Medulla oblongata (tissue), 1 donor: ENCODE measurements around the gene R3HDM2.

ENCODE experiments used
- DNase-seq: peaks from one replicate; pipeline ENCODE4 v3.0.0-alpha.2; 2015; ENCODE audit errors: extremely low spot score

R3HDM2 gene

DNA sequence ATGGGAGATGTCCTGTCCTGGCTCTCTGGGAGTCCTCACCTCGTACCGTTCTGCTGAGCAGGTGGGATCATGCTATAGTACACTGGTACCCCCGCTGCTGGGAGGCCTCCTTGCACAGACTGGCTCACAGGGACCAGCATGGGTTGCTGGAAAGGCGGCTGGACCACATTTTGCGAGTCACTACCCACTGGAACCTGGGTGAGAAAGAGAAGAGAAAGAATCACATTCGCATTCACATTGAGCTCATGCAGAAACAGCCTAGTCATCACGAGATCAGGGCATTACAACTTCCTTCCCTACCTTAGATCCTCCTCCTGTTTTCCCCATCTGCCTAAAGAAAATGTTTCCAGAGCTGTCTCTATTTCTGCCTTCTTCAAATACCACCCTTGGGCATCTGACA, 162.6 kb downstream of the R3HDM2 start:
- DNase-seq: no peak

DNA sequence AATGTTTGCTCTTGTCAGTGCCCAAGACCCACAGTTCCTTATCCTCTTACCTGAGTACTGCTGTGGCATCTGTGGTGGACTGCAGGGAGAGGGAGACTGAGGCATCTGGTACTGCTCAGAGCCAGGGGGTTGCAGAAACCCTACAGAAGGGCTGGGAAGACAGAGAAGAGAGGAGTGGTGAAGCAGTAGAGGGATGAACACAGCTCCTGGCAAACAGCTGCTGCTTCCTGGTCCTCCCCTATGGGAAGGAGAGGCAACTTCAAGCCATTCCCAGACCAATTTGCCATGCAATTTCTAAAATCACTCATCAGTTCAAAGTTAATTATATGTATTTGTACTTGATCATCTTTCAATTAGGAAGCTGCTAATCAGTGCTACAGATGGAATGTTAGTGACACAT, 164.2 kb downstream of the R3HDM2 start:
- no peak for DNase-seq

DNA sequence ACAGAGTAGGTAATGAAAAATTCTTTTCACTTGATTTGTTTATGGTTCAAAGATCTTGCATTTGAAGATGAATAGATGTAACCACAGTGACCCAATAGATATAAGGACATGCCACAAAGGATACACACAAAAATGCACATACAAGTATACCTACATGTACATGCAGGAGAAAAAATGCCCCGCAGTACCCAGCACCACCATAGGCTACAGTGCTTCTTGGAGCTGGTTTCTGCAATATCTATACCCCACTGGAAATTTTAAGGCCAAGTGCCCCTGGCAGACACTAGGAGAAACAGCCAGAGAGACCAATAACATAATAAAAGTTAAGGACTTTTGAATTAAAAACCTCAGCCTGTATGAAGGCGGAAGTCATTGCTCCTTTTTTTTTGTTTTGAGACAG, 167.7 kb downstream of the R3HDM2 start:
- DNase-seq: no peak

DNA sequence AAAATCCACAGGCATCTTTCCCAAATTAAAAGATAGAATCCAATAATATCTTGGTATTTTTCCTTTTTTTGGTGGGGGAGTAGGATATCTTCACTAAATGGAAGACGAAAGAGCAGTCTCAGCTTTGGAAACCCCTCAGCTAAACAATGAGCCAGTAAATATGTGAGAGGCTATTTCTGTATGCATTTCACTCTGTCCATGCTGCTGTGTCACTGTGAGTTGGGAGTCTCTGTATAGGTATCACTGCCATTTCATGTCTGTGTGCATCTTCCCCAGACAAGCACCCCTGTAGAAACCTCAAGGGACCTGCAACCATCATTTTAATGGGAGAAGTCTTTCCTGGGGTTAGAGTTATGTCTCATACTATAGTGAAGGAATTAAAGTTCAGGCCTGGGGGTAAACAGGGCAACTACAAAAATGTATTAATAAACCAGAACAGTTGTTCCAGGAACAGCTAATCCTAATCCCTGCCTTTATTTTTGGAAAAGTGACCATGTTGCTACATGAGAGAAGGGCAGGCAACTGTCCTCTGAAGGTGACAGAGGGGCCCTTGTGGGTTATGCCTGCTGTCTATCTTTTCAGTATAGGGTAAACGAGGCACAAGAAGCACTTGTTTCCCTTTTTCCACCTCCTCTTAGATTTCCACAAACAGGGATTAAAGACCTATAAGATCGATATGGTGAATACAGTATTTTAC, 168.6 kb downstream of the R3HDM2 start:
- DNase-seq: no peak

DNA sequence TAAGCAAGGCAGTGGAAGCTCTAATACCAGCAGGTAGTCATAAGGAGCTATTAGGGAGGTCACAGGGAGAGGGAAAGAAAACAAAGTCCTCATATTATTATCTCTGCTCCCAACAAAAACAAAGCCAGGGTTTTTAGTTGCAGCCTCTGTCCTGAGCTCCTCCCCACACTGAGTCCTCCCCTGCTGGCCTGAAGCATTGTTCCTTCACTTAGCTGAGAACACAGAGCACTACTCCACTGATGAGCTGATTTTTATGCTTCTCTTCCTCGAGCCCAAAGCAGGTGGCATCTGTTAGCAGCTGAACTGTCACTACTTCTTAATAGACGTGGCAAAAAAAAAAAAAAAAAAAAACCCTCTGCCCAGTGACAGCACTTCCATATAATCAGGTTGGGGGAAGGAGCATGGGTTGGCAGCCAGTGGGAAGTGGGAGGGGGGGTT, 169.4 kb downstream of the R3HDM2 start:
- no peak for DNase-seq

DNA sequence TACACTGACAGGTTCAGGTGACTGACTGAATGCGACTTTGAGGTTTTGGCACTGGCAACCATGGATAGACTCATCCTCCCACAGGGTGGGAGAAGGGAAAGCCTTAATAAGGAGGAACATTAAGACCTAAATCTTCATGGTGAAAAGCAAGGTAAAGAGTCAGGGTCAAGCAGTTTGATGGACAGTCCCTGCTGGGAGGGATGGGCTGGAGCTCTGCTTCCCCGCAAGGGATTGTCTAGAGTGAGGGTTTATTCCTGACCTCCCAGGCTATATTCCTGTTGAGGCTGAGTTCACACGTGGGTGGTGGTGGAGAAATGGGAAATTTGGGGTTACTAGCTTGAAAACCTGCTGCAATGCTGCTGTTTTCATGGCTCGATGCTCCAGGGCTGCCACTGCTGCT, 170.5 kb downstream of the R3HDM2 start:
- DNase-seq: no peak

DNA sequence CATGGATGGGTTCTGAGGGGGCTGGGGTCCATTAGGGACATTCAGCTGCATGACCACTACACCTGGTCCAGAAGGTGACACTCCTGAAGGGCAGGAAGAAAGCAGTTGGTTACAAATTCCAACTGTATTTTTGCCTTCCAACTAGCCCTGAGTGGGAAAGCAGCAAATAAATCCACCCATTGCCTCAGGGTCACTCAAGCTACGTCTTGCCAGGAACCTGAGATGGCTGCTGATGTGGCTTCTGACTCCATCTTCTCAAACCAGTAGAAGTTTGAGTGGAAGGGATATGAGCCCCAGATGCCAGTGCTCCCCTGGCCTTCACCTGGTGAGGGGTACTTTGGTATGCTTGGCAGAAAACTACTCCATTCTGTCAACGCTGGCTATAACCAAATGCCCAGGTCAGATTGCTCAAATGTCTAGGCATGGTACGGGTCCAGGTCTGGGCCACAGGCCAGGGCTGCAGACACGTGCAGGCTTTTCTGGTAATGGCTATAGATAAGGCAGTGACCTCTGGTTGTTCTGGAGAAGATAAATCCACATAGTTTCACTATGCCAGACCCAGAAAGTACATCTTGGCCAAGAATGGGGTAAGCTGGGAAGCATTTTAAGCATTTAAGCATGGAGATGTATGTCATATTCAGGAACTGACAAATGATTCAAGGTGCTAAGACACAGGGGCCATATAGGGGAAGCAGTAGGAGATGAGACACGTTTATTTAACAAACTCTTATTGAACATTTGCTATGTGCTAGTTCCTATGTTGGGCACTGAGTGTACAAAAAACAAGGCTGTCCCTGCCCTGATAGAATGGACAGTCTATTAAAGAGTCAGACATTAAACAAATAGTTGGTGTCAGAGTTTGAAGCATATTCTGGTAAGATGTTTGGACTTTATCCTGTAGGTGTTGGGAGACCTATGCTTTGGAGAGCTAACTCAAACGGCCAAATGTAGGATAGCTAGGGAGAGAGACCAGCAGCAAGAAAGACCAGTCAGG, 171.6 kb downstream of the R3HDM2 start:
- no peak for DNase-seq

DNA sequence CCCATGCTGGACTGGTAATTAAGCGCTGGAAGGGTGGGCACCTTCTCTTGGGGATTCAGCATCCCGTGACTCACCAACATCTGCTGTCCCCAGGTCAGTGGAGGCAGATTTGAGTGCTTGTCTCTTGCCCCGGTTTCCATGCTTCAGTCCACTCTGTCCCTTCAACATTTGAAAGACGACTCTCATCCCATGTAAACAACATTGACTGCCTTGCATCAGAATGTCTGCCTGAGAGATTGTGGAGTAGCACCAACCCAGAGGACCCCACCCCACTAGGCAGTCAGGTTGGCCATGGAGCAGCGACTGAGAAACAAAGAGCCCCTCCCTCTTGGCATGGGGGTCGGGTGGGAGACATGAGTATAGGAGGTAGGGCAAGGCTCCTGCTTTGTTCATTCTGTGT, 174.9 kb downstream of the R3HDM2 start:
- no peak for DNase-seq

DNA sequence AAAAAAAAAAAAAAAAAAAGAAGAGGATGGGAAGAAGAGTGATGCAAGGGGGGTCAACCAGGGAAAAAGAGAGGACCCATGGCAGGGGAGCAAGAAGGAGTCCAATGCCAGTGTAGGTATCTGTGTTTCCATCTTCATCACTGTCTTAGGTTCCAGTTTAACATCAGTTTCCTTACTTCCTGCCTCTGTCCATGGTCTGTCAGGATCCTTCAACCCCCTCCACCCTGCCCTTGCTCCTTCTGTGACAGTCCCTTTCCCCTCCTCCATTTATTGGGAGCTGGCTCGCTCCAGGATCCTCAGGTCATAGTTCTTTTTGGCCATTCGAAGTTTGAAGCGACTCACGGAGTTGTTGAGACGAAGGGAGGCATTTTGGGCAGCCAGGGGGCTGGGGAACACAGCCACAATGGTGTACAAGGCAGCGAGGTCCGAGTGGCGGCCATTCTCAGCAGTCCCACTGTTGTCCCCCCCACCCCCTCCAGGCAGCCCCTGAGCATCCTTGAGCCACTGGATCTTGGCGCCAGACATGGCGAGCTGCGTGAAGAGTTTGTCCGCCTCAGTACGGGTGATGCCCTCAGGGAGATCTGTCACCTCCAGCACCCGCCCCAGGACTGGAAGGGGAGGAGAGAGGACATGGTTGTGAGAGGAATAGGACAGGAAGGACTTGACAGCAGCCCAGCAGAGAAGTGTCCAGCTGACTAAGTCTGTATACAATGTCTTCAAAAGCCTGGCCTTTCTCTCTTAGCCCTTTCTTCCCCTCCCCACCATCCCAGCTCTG, 176.2 kb downstream of the R3HDM2 start:
- no peak for DNase-seq

DNA sequence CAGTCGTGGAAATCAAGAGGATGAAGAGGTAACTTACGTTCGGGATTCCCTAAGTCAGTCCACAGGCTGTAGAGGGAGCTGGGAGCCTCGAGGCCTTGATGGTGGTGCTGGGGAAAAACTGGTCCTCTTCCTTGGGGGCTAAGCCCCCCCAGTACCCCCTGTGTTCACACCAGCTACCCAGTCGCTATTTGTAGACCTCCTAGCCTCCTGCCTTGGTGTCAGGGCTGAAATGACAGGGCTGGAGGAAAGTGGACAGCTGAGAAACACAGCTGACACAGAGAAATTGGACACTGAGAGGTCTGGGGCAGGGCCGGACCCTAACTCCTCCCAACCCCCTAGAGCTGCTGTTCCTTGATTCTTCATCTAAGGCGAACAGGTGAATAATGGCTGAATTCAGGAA, 179.9 kb downstream of the R3HDM2 start, which contains the start of gene STAC3:
Gene STAC3 (minus strand): TSS at position 232 of the 400 bp plus-strand sequence. CDS start 1,551 bp downstream, outside the sequence.
- DNase-seq: no peak

DNA sequence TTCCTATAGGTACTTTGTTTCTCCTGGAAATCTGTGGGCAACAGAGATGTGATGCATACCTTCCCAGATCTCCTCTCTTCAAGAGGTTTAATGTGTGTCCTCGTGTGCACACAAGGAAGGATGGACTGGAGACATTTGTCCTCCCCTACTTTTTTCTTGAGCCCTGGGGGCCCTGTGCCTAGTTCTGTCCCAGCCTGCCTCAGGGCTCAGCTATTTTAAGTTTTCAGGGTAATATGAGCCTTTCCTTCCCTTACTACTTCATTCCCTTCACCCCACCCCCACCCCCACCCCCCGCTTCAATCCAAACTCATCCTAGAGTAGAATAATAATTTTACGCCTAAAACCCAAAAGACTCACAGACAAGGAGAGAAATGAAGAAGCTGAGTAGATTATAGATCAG, 180.3 kb downstream of the R3HDM2 start:
- DNase-seq: no peak

DNA sequence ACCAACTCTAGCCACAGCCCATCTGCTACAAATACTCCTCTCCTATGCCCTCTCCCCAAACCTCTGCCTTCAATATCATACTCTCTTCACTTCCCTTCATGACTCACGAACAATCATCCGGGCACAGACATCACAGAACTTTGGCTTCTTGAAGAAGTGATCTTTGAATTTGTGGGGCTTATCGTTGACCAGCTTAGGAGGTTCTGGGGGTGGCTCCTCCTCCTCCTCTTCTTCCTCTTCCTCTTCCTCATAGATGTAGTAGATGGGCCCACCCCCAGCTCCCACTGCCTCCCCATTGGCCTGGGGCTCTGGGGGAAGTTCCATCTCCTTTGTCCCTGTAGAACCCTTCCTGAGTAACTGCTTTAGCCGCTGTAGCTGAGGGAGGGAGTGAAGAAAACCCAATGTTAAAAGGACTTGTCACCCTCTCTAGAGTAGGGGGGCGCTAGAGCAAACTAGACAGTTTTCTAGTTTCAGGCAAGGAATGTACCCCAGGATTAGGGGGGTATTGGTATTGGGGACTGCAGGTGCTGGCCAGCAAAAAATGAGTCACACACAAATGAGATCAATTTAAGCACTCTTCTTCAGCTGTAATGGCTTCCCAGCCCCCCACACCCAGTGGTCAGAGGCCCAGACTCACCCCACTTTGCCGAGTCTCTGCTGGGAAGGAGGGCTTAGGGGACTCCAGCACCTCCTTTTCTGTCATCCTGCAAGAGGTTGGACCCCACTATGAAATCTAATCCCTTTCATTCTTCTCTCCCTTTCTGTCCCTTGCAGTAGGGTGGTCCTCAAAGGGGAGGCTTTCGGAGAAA, 181.7 kb downstream of the R3HDM2 start:
- DNase-seq: peak; percentile 41

DNA sequence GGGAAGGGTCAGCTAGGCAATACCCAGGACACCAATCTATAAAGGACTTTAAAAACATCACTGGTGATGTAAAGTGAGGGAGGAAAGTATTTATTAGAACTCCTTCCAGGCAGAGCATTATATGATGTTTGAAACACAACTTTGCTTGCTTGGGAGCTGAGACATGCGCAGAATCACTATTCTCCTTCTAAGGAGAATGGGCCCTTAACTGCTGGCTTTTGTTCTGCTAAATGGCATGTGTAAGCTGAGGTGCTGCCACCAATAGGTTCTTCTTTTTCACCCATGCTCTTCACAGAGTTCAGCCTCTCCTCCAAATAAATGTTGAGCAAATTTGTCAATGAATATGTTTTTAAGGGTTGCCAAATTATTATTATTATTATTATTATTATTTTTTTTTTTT, 183.8 kb downstream of the R3HDM2 start:
- no peak for DNase-seq

DNA sequence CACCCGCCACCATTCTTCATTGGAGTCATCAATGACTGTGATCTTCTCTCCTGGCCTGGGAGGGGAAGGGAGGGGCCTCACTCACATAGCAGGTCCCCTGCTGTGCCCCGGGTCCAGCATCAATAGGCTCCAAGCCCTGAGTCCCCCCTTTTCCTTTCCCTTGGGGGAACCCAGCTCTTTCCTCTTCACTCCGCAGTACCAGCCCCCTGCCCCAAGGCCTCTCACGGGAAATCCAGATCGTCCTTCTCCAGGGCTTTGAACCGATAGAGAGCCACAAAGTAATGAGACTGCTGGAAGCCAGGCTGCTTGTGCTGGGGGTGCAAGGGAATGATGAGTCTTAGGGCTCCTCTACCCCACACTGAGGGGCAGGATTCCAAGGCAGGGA, 186.5 kb downstream of the R3HDM2 start:
- DNase-seq: no peak

DNA sequence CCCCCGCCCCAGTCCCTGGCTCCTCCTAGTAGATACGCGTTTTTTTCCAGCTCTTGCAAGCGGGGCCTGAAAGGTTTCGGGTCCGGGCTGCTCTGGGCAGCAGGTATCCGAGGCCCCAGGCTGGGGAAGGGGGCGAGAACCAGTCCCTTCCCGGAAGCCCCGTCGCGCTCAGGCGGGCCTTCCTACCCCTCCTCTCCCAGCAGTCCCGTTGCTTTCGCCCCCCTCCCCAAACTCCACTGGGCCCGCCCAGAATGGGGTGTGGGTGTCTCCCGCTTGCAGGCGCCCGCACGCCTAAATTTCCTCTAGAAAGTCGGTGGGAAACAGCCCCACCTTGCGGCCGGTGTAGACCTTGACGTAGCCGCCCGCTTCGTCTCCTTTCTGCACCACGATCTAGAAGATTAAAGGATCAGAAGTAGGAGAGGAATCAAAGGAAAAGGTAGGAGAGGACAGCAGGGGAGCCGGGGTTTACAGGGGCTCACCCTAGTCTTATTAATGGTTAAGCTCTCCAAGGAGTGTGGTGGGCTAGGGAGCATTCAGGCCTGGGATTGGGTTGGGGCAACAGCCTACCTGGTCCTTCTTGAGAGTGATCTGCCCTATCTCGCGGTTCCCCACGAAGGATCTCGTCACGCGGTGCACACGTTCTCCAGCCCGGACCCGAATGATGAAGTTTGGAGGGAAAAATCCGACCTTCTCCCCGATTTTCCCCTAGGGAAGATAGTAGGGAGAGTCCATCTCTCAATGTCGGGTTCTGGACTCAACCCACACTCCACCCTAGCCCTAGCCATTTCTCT, 187.1 kb downstream of the R3HDM2 start:
- peak; percentile 64 for DNase-seq

DNA sequence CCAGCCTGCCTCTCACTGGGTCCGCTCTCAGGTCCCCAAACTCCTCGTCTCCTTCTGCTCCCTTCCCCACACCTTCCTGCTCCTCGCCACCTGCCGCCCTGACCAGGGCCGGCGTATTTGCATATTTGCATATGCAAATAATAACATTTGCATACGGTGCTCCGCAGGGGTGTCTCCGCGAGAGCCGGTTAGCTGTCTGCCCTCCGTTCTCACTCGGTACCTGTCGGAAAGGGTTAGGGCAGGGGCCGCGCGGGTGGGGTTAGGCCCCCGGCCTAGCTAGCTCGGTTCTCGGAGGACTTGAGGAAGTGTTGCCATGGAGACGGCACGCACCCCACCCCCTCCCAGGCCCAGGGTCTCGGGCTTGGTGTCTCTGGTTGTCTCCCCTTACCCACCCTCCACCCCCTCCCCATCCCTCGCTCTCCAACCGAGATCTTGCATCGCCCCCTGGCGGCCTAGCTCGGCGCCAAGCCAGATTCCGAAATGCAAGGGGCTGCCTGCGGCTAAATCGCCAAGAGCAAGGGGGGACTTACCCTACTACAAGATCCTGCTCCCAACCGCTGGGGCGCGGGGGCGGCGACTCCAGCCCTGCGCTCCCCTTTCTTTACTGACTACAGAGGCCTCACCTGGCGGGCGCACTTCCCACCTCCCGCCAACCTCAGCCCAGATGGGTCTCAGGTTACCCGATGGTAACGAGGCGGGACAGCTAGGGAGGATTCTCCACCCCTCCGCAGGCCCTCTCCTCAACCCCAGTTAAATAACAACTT, 188.0 kb downstream of the R3HDM2 start:
- peak; percentile 21 for DNase-seq

DNA sequence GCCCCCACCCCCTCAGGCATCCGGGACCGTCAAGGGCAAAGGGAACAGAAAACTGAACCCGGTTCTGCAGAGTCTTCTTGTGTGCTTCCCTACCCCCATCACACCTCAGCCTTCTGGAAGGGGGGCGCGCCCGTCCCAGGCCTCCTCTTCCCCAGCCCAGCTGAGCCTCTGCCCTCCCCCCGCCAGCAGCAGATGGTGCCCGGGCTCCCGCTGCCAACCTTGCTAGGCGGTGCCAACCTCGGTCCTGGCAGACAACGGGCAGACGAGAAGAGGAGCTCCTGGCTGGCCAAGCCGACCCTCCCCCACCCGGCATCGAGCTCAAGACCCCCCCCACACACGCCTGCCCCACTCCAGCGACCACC, 188.5 kb downstream of the R3HDM2 start:
- no peak for DNase-seq

DNA sequence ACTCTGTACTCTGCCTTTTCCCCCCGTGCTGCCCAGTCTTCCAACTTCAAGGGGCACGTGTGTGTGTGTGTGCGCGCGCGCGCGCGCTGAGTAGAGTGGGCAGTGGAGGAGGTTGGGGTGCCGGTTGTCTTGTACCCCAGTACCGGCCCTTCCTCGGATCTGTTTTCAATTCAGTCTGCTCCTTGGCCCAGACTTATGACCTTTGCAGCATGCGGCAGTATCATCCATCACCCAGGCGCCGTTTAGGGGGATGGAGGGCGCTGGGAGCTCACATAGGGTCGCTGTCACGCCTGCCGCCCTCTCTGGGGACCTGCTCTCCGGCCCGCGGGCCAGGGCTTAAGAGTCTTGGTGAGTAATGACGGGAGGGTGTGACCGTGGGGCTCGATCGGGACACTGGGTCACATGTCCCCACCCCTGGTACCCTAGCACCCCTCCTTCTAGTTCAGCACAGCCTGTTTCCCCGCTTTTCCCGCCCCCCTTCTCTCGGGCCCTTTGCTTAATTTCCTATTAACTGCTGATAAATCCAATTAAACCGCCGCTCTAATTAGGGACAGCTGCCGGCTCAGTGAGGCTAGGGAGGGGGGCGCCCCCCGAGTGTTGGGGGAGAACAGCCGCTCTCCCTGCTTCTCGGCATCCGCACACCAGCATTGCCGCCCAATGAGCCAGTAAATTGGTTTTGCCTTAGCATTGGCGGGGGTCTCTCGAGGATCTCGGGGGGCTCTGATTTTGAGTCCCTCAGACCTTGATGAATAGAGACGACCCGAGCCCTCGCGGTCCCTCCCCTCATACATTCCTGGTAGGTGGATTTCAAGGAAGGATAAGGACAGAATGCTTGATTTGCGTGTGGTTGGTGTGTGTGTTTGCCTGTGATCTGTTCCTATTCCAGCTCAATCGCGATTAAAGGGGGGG, 189.2 kb downstream of the R3HDM2 start:
- no peak for DNase-seq
